HG03565 (cell line): Measurements from ENCODE around the gene PRXL2A.
"Not testable (repeated sequence)": the region's sequence is repeated elsewhere in the genome, so short reads cannot be mapped to it uniquely, and the experiment has no call there.

Source experiments
- ATAC-seq: cut with Tn5 transposase; IDR thresholded peaks from one replicate; pipeline ENCODE4 v1.9.1; 2021; ENCODE audit warnings: mild to moderate bottlenecking, moderate library complexity; ENCODE audit not compliant: unreplicated experiment

Gene PRXL2A

GRCh38 chr10:80411267-80411668 lies 2.9 kb downstream of the PRXL2A start:
- ATAC-seq: no peak

DNA sequence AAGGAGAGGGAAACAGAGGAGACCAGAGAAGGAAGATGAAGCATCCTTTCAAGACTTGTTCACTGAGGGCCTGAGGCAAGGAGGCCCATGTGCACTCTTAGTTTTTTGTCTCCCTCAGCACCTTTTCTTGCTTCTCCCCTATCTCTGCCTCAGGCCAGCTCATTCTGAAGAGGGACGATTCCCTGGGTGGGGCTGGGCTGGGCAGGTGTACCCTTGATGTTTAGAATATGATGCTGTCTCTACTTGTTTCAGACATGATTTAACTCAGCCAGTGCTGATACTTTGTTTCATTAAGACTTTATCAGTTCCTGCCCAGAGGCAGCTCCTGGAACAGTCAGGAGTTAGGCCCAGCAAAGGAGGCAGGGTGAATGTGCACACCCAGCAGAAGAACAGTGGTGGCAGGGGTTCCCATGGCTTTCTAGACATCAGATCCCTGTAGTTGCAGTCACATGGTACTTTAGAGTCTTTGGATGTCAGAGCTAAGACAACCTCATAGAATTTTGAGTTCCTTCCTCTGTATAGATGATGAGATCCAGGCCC lies 3.4 kb downstream of the PRXL2A start:
- no peak for ATAC-seq

DNA sequence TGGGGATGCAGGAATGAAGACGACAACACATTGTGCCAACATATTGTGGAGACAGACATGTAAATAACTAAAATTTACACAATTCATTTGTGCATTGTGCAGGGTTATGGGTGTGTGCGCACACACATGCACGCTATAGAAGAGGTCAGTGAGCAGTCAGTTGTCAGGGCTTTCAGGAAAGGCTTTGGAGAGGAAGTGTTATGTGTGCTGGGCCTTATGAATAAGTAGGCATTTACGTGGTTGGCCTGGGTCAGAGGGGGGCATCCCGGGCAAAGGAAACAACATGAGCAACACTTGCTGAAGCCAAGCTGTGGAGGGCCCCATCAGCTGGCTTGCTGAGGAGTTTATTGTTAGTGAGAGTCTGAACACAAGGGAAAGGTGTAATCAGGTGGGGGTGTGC lies 4.1 kb downstream of the PRXL2A start:
- no peak for ATAC-seq

GRCh38 chr10:80413271-80413996 lies 5.1 kb downstream of the PRXL2A start:
- ATAC-seq: no peak

- no peak for ATAC-seq
These were observed 6.0 kb downstream of the PRXL2A start for GRCh38 chr10:80414142-80414895.

DNA sequence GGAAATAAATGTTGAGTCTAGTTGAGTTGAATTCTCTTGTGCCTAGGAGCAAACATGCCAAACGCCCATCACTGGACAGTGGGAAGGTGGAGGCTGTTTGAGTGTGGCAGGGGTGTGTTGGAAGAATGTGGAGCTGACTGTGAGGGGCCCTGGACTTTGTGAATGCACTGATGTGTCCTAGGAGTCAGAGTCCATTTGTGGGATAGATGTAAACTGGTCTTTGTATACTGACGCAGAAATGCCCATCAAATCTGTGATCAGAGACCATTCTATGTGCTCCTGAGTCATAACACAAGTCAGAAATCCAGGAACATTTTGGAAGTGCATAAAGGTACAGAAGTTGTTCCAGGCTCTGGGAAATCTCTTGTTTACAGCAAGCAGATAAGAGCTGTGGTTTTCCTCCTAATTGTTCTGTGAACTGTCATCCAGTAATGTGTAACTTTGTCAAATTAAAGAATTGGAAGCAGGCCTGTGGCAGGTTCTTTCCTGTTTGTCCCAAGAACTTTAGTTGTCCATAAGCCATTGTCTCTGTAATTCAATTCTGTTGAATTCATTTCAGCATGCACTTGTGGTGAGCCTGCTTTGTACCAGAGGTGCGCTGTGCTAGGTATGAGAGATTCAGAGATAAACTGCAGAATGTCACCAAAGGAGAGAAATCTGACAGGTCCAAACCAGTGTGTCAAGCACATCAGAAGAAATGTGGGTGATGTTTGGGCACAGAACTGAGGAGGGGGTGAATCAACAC lies 7.6 kb downstream of the PRXL2A start:
- no peak for ATAC-seq

- ATAC-seq: no peak
These were observed 8.2 kb downstream of the PRXL2A start for GRCh38 chr10:80416479-80417098.

GRCh38 chr10:80417256-80417655 lies 8.9 kb downstream of the PRXL2A start:
- ATAC-seq: not testable (repeated sequence)

DNA sequence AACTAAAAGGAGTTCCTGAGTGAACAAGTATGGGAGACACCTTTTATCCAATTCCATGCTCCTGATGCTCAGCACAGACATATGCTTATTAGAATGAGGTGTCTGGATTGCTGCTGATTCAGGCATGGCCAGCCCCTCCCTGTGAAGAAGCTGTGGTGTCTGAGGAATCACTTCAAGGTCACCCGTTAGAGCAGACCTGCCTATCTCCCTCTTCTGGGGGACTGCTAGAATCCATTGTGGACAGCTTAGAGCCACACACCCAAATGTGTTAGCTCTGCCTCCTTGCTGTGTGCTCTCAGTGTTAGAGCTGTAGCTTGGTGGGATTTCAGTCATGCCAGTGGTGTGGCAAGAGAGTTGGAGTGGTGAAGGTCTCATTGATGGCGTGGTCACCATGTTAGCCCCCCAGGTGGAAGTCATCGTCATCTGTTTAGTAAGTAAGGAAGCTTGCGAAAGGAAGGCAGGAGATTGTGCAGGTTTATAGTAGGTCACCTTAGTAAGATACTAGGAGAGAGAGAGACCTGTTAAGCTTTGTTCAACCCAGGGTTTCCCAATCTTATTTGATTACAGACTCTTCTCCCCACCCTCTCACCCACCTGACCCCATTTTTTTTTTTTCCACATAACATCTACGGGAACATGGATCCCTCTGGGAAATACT lies 12.8 kb downstream of the PRXL2A start:
- peak; percentile 12 for ATAC-seq

GRCh38 chr10:80421707-80422536 lies 13.6 kb downstream of the PRXL2A start:
- peak; percentile 94 for ATAC-seq

- ATAC-seq: no peak
These were observed 17.6 kb downstream of the PRXL2A start for GRCh38 chr10:80425901-80426300.

DNA sequence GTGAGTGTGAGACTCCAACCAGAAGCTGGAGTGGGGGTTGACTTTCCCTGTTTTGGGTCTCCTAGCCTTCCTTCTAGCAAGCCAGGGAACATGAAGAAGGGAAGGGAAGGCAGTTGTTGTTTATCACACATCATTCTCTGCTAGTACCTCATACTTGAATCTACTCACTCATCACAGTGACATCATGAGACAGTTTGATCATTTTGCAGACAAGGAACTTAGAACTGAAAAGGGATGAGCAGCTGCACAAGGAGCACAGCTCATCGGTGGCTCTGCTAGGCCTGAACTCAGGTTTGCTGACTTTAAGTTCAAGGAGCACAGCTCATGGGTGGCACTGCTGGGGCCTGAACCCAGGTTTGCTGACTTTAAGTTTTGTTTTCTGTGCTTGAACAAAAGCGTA lies 19.2 kb downstream of the PRXL2A start:
- no peak for ATAC-seq

GRCh38 chr10:80429521-80429973 lies 21.2 kb downstream of the PRXL2A start:
- no peak for ATAC-seq

DNA sequence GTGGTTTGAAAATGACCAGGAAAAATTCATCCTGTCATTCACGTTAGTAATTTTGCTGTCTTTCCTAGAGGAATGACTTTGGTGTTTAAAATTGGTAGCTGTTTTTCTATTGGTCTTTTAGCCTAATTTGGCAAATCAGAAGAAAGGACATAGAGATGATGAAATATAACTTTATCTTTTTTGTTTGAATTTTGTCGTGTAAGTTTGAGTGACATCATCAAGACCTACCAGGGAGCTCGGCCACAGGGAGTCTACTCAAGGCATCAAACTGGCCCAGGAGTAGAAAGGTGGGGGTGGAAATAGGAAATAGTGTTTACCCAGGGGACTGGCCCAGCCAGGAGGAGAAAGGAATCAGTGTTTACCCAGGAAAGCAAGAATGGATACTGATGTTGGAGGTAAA lies 24.8 kb downstream of the PRXL2A start:
- ATAC-seq: no peak

DNA sequence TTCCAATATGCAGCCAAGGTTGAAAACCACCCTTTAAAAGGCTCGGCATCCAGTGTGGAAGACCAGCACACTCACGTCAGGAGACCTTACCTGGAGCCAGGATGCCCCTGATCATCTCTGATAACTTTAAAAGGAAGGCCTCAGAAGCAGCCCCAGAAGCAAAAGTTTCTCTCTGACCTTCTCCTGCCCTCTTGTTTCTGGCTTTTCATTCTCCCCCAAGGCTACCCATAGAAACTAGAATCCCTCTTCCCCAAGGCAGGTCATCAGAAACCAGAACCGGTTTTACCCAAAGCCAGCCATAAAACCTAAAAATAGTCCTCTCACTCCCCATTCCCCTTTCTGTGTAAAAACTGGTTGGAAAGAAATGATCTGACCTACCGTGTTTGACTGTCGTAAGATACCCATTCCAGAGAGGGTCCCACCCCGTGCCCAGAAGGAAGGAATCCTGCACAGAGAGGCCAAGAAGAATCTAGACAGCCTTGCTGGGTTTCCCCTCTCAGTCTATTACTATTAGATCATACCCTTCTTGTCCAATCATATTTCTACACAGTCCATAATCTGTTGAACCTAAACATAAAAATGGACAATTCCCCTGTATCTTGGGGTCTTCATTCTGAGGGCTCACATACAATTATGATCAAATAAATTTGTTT lies 28.2 kb downstream of the PRXL2A start:
- no peak for ATAC-seq

GRCh38 chr10:80437227-80437626 lies 28.9 kb downstream of the PRXL2A start:
- no peak for ATAC-seq

GRCh38 chr10:80441831-80442230 lies 33.5 kb downstream of the PRXL2A start:
- ATAC-seq: no peak

- no peak for ATAC-seq
These were observed 34.5 kb downstream of the PRXL2A start for GRCh38 chr10:80442879-80443278.

DNA sequence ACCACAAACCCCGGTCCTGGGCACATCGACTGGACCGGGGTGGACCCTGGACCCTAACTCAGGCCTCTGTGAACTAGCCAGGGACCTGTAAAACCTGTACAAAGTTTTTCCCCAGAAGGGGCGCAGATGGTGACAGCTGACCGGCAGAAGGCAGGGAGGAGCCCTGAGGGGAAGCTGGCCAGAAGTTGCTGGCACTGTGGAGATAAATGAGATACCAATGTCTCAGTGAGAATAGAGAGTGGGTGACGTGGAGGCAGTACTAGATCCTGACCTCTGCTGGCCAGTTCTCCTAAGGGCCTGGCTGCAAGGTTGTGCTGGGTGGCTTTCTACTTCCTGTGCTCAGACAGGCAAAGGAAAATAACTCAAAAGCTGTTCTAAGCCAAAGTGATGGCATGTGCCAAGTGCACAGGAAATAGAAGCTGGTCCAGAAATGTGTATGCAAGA lies 35.2 kb downstream of the PRXL2A start:
- ATAC-seq: peak; percentile 61
